GM10847 (cell line): ENCODE measurements around the gene ULK4.

ENCODE experiments used
- POLR2A ChIP-seq: IDR thresholded peaks from 2 replicates; pipeline ENCODE4 v1.6.1; 2011; ENCODE audit not compliant: insufficient read length; ENCODE audit errors: extremely low read depth

ULK4 gene

GRCh38 chr3:41339758-41340157 is 622.1 kb downstream of the ULK4 start:
- no peak for TF ChIP-seq POLR2A

GRCh38 chr3:41338276-41338675 is 623.6 kb downstream of the ULK4 start:
- TF ChIP-seq POLR2A: no peak

DNA sequence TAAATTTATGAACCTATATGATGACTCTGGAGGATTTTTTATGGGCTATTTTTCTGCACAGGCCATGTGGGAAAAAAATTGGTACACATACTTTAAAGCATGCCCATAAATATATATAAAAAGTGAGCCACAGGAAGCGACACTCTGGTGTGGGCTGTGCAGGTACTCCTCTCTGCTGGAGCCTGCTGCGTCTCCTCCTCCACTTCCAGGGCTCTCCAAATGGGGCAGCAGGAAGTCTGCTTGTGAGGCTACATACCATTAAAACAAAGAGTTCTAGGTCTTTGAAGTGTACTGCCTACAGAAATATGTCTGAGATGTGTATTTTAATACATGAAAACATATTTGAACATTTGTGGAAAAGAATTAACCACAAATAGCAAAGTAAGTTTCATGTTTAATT is 627.5 kb downstream of the ULK4 start:
- no peak for TF ChIP-seq POLR2A

- no peak for TF ChIP-seq POLR2A
These were observed 630.9 kb downstream of the ULK4 start for GRCh38 chr3:41331041-41331440.

- no peak for TF ChIP-seq POLR2A
These were observed 631.4 kb downstream of the ULK4 start for GRCh38 chr3:41330465-41330864.

GRCh38 chr3:41329881-41330280 is 632.0 kb downstream of the ULK4 start:
- no peak for TF ChIP-seq POLR2A

GRCh38 chr3:41328926-41329325 is 633.0 kb downstream of the ULK4 start:
- TF ChIP-seq POLR2A: no peak

- TF ChIP-seq POLR2A: no peak
These were observed 634.2 kb downstream of the ULK4 start for GRCh38 chr3:41327718-41328117.

DNA sequence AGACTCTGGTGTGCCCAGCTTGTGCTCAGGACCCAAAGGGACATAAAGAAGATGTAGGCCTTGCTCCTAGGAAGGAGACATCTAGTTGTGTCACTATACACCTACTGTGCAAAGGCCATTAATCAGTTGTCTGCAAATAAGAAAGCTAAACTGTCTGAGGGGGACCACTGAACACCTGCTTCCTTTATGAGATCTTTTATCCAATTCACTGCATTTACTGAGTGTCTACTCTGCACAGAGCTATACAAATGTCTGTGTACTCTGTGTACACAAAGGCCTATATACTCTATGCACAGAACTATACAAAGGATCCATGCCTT is 637.8 kb downstream of the ULK4 start:
- TF ChIP-seq POLR2A: no peak

- no peak for TF ChIP-seq POLR2A
These were observed 638.3 kb downstream of the ULK4 start for GRCh38 chr3:41323467-41324155.

GRCh38 chr3:41321642-41321980 is 640.3 kb downstream of the ULK4 start:
- no peak for TF ChIP-seq POLR2A

DNA sequence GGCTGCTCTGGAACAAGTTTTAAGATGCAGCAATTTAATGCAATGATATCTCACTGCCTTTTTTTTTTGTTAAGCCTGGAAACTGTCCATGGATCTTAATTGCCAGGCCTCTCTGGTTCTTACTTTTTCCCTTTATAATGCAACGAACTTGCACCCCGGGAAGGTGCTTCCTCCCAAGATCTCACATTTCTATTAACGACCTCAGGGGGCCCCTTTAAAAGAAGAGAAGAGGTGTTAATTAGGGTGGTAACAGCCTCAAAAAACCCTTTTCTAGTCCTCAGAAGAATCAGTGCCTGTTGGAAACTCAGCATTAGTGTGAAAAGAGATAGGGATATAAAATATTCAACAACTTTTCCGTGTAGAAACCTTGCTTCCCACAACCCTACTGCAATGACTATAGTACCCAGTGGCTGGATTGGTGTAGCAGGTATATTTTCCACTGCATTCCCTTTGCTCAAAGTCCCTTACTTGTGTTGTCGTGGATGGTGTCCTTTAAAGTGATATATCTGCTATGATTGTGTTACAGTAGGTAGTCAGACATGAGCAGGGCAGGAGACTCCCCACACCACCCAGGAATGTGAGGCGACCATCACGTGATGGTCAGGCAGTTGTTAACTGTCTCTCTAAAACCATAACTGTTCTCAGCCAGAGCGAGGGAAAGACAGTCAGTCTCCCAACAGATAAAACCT is 640.8 kb downstream of the ULK4 start:
- no peak for TF ChIP-seq POLR2A

- TF ChIP-seq POLR2A: no peak
These were observed 643.4 kb downstream of the ULK4 start for GRCh38 chr3:41318520-41318919.

- TF ChIP-seq POLR2A: no peak
These were observed 644.2 kb downstream of the ULK4 start for GRCh38 chr3:41317718-41318117.

- no peak for TF ChIP-seq POLR2A
These were observed 644.6 kb downstream of the ULK4 start for GRCh38 chr3:41317298-41317697.

GRCh38 chr3:41315126-41315525 is 646.8 kb downstream of the ULK4 start:
- TF ChIP-seq POLR2A: no peak

DNA sequence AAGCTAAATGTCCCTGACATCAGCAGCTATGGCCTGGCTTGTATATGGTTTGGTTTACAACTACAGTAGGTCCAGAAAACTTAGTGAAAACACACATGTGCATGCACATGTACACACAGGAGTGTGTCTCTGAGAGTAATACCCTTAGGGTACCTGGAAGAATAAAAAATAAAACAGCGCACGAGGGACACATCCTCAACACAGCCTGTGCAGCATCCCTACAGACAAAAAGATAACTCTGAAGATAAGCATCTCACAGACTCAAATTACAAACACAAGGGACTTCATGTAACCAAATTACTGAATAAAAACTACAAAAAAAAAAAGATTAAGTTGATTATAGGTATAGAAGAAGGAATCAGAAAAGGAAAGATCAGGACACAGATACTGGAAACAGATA is 653.8 kb downstream of the ULK4 start:
- TF ChIP-seq POLR2A: no peak

DNA sequence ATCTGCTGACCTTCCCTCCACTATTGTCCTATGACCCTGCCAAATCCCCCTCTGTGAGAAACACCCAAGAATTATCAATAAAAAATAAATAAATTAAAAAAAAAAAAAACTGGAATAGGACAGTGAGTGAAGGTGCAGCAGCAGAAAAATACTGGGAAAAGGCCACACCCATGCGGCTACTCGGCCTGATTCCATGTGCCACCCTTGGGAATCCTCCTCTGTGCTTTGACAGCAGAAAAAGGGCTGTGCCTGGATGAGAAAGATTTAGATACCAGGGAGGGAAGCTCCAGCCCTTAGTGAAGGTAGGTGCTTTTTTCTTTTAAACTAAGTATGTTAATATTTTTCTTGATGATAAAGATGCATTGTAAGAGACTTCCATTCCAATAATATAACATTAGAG is 654.8 kb downstream of the ULK4 start:
- no peak for TF ChIP-seq POLR2A

GRCh38 chr3:41304593-41304992 is 657.3 kb downstream of the ULK4 start:
- TF ChIP-seq POLR2A: no peak
